NCI-H82 treated with DMSO at 0.1 percent for 48 hours (cell line): ENCODE data around the gene ZNF428.
"Not testable (repeated sequence)": the region's sequence is repeated elsewhere in the genome, so short reads cannot be mapped to it uniquely, and the experiment has no call there.

Source experiments
- DNase-seq: peaks from one replicate; lab custom pipeline; 2025; ENCODE audit not compliant: unreplicated experiment; lab: John Stamatoyannopoulos, UW

The ZNF428 gene

DNA sequence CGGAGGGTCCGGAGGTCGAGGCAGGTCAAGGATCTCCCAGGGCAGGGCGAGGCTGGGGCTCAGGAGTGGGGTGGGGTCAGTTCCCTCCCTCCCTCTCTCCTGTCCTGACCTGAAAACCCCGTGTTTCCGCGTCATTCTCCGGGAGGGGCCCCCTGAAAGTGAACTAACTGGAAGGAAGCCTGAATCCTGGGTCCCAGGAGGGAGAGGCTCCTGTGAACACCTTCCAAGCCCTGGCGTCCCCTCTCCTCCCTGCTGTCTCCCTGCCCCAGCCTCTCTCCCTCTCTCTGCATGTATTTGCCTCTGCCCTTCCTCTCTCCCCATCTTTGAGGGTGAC, 21.0 kb upstream of the ZNF428 start:
- no peak for DNase-seq

DNA sequence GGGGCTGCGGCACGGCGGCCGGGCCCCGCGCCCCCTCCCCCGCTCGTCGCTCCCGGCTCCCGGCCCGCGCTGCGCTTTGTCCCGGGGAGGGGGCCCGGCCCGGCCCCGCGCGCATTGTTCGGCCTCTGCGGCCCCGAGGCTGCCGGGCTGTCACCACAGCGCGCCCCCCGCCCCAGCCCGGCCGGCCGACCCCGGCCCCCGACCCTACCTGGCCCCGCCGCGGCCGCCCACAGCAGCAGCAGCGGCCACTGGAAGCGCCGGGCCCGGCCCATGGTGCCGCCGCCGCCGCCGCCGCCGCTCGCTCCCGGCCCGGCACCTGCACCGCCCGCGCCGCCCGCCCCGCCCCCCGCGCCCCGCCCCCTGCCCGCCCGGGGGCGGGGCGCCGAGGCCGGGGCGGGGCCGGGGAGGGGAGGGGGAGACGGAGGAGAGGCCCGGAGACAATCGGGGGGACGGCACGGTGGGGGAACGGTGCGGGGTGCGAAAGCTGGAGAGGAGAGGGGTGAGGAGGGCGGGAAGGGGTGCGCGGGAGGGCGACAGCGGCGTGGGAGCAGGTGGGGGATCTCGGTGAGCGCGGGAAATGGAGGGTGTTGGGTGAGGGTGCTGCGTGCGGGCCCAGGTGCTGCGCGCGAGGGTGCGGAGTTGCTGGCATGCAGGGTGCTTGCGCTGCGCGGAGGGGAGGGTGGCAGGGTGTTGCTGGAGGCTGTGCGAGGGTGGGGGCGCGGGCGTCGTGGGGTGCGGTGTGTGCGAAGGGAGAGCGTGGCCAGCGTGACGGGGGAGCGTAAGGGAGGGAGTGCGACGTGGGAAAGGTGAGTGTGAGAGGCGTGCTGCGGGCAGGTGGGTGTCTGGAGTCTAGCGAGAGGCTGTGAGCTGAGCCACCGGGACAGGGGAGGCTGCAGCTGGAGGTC, 20.3 kb upstream of the ZNF428 start, which contains the start of gene CADM4:
TSS of gene CADM4 (minus strand) at position 332 of the 905 bp plus-strand sequence. CDS start at position 272, 60 bp downstream.
- no peak for DNase-seq

DNA sequence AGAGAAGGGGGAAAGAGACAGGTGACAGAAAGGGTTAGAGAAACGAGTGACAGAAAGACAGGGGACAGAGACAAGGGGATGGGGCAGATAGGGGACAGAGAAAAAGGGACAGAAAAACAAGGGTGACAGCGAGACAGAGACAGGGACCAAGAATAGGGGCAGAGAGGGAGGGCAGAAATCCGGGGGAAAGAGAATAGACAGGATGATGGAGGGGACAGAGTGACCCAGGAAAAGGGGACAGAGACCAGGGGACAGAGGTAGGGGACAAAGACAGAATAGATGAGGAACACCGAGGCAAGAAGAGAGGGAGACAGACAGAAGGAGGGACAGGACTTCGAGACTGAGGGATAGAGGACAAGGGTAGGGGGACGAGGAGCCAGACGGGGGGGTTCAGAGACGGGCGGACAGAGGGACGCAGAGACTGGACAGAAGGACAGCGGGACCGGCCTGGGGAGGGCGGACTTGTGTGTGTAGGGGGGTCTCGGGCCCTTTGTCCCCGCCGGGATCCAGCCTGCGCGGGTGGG, 19.6 kb upstream of the ZNF428 start:
- DNase-seq: no peak

DNA sequence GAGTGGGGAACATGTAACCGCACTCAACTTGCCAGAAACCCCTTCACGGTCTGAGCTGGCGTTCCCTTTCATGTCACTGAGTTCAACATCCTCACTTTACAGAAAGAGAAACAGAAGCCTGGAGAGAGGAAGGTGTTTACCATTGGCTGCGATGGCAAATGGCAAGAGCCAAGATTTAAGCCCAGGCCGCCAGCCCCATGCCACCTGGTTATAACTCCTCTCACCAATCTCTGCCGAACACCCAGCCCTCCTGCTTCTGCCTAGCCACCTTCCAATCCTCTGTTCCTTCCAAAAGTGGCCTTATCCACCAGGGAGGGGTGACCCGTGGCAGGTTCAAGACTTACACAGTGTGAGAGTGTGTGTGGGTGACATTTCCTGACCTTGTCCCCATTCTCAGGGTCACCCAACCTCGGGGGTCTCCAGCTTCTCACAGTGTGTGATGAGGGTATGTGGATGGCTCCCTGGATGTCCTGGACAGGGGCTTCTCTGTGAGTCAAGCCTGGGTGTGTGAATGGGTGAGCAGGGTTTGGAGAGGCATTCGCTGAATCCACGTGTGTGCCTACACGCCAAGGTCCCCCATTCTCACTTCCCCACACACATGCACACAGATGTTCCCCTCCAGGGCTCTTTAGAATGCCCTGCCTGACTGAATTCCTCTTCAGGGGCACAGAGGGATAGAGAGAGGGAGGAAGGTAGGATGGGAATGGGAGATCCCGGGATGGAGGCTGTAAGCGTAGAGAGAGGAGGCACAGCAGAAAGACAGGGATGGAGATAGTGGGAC, 19.0 kb upstream of the ZNF428 start:
- DNase-seq: no peak

DNA sequence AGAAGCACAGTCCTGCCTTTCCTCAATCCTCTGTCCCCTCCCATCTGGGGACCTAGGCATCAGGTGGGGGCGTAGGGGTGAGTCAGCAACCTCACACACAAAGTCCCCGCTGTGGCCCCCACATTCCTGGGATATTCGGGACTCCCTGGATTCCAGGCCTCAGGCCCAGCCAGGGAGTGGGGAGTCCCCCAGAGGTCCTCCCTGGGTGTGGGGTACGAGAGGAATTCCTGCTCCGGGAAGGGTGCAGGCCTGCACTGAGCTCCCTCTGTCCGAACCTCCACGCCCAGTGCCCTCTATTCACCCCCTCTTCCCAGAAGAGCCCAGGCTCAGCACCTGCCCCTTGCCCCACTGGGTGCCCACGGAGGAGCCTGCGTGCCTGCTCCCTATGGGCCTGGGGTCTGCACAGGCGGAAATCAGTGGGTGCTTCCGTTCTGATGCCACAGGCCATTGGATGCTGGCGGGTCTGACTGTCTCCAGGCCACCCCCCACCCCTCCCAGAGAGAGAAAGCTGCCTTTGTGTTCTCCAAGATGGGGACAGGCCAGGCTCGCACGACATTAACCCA, 16.8 kb upstream of the ZNF428 start:
- DNase-seq: no peak

DNA sequence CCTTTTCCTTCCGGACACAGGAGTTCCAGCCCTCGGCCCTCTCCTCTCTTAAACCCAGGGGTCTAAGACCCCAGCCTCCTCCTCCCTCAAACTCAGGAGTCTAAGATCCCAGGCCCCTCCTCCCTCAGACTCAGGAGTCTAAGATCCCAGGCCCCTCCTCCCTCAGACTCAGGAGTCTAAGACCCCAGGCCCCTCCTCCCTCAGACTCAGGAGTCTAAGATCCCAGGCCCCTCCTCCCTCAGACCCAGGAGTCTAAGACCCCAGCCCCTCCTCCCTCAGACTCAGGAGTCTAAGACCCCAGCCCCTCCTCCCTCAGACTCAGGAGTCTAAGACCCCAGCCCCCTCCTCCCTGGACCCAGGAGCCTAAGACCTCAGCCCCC, 16.1 kb upstream of the ZNF428 start:
- DNase-seq: not testable (repeated sequence)

DNA sequence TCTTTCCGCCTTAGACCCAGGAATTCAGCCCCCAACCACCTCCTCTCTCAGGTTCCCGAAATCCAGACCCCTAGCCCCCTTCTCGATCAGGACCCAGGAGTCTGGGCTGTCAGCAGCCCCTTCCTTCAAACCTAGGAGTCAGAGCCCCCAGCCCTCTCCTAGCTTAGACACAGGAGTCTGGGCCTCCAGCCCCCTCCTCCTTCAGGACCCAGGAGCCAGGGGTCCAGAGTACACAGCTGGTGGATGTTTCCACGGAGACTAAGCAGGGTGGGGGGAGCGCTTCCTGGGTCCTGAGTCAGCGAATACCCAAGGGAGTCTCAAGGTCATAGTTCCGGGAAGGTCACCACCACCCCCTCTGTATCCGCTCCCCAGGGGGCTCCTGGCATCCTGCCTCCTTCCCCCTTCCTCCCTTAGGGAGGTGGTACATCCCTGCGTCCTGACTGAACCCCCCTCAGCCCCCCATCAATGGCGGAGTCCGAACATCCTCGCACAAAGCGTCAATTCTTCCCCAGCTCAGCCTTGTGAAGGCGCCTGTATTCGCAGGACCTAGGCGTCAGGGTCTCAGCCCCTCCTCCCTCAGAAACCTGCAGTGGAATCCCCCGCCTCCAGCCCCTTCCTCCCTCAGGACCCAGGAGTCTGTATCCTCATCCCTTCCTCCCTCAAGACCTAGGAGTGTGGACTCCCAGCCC, 15.6 kb upstream of the ZNF428 start:
- DNase-seq: no peak

DNA sequence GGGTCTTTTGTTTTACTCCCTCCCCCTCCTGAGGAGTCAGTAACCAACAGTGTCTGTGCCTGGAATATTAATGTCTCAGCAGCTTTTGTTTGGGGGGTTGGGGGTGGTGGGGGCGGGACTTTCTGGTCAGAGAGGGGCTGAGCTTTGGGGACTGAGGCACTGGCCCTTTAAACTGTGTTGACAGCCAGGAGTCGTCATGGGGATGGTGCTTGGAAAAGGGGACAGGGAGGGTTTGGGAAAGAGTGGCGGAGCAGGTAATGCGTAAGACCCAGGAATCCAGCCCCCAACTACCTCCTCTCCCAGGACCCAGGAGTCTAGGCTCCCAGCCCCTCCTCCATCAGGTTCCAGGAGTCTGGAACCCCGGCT, 15.1 kb upstream of the ZNF428 start:
- no peak for DNase-seq

DNA sequence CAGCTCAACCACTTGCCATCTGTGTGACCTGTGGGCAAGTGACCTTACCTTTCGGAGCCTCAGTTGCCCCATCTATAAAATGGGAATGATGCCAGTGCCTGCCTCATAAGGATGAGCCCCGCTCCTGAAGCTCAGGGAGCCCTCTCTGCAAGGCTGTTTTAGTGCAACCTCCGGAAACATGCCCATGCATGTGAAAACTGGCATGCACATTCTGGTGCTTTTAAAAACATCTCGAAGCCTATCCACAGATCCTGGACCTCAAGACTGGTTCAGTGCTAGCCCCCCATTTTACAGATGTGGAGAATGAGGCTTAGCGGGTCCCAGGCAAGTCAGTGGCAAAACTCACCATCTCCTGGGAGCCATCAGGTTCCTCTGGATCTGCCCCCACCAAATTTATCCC, 14.6 kb upstream of the ZNF428 start:
- DNase-seq: no peak

DNA sequence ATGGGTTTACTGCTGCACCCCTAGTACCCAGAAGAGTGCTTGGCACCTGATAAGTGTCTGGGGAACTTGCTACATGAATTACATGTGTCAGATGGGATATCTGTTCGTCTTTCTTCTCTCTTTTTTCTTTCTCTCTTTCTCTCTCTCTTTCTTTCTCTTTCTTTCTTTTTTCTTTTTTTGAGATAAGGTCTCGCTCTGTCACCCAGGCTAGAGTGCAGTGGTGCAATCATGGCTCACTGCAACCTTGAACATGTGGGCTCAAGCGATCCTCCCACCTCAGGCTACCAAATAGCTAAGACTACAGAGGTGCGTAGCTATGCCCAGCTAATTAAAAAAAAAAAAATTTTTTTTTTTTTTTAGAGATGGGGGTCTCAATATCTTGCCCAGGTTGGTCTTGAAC, 14.1 kb upstream of the ZNF428 start:
- DNase-seq: no peak

DNA sequence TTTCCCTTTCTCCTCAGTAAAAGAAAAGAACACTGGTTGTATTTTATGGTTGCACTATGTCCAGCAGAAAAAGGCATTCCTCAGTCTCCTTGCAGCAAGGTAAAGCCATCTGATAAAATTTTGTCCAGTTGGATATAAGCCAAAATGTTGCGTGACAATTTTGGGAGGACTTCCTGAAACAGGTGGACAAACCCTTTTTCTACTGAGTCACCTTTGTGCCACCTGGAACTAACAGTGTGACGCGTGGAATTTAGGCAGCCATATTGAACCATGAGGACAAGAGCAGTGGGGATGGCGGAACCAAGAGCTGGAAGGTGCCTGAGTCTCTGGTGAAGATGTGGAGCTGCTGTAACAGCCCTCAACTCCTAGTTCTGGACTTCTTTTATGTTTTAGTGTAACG, 12.1 kb upstream of the ZNF428 start:
- no peak for DNase-seq

DNA sequence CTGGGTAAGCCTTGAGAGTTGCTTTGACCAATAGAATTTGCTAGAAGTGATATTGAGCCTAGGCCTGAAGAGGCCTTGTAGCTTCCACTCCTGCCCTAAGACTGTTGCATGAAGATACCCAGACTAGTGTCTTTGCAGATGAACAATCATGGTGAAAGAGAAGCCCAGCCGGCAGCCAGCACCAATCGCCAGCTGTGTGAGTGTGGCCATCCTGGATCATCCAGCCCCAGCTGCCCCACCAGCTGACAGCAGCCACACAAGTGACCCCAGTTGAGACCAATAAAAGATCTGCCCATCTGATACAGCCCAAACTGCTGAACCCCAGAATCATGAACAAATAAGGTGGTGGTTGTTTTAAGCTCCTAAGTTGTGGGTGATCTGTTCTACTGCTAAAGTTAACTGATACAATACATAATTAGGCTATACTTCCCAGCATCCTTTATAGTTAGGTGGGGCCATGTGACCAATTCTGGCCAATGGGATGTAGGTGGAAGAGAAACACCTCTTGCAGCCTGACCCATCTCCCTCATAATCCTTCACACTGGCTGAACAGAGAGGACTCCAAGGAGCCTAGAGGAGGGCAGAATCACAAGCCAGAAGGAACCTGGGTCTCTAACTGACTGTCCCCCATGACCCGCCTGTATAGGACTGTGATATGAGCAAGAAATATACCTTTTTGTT, 9.4 kb upstream of the ZNF428 start:
- DNase-seq: no peak

DNA sequence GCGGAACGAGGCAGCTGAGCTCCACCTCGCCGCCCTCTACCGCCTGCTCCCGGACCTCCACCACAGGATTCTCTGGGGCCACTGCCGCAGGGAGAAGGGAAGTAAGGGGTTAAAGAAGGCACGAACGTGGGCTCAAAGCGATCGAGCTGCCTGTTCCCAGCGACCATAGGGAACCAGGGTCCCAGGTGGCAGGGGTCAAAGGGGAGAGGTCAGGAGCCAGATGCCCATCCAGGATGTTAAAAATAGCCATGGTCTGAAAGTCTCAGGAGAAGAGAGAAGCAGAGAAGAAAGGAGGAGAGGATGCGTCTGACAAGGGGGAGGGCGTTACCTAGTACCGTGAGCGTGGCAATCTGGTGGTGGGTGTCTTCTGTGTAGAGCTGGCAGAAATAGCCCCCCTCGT, 7.4 kb upstream of the ZNF428 start:
- no peak for DNase-seq

DNA sequence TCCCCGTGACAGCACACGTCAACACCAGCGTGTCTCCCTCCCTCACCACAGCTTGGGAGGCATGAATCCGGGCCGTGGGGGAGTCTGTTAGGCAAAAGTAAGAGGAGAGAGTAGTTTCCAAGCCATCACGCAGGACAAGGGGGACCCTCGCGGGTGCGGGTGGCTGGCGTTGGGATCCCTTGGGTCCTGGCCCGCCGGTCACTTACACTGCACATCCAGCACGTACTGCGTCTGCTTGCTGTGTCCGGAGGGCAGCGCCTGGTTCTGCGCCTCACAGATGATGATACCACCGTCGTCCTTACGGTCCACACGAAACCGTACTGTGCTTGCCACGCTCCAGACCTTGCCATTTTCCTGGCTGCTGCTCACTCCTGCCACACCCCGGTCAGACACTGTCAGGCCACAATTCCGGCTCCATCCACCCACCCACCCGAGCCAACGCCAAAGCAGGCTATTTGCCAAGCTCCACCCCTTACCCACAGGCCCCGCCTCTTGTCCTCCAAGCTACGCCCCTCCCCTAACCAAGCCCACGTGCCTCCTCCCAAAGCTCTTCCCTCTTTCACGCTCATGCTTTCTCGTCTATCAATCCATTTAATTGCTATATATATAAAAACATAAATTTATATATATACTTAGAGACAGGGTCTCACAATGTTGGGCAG, 6.6 kb upstream of the ZNF428 start:
- no peak for DNase-seq

DNA sequence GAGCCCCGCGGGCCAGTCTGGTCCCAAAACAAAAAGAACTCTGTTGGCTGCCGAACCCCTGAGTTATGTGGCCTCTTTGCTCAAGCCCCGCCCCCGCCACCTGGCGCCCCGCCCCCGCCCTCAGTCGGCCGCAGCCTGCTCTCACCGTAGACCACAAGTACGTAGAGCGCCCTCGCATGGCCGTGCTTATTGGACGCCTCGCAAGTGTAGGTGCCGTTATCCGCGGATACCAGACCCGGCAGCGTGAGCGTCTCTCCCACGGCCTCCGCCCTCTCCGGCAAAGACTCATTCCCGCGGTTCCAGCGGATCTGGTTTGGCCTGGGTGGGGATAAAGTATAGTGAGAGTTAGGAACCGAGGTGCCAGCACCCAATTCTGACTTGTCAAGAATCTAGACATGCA, 5.5 kb upstream of the ZNF428 start:
- no peak for DNase-seq

DNA sequence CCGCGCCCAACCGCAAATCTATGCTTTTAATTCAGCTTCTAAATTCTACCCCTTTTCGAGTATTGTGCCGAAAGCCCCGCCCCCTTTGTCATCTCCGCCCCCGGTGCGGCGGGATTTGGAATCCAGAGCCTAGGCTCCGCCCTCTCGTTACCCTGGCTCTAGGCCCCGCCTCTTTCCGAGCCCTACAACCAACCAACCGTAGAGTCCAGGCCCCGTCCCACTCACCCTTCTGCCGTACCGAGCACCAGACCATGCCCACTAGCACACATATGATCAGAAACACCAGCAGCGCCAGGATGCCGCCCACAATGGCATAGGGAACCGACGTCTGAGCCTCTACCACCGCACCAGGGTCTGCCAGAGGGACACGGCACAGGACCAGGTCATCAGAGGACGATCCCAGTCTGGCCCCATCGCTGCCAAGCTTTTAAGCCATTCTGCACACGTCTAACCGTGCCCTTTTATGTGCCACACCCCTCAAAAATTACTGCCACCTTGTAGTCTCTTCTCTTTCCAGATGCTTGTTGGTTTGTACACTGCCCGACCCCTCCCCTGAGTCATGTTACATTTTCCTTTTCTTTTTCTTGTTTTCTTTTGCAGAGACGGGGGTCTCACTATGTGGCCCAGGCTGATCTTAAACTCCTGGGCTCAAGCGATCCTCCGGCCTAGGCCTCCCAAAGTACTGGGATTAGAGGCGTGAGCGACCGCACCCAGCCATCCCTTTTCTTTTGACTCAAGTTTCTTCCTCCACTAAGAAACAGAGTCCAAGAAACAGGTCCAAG, 4.7 kb upstream of the ZNF428 start:
- DNase-seq: no peak

DNA sequence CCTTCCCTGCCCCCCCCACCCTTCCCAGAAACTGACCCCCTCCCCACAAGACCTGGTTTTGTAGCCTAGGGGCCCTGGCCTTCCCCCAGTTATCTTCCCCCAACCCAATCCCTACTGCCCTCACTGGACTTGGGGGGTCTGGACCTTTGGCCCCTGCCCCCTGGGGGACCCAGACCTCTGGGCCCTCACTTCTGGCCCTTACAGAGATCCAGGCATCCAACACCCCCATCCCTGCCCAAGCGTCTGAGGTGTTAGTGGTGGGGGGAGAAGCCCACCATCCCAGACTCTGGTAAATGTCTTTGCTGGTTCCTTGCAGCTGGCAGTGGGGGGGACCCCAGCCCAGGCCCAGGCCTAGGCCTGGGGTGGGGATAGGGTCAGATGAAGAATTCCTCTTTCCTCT, 3.5 kb upstream of the ZNF428 start:
- no peak for DNase-seq

DNA sequence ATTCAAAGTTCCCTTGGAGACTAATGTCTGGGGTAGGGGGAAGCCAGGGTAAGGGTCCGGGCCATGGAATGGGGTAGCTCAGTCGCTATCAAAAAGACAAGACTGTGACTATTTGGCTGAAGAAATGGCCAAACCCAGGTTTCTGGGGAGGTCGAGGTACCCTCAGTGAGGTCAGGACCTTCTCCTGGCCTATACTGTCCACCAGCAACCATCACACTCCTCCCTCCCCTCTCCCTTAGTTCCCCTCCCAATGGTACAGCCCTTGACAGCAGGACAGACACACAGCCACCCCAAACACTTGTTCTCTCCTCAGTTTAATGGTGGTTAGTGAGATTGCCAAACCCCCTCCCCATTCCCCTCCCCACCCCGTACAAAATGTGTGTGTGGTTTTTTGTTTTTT, 2.6 kb upstream of the ZNF428 start:
- no peak for DNase-seq
